C4-2B (cell line): ENCODE measurements around the gene CYP21A2.

Source experiments
- H3K27ac ChIP-seq: fragments of 450-650 bp; 2 replicates; pipeline ENCODE4 v1.5.1; 2017
- ZFX ChIP-seq: fragments of 450-650 bp; IDR thresholded peaks from 2 replicates; pipeline ENCODE4 v1.6.1; 2017
- TF ChIP-seq, protein P1 (sequence below): fragments of 450-650 bp; conservative IDR thresholded peaks from 2 replicates; pipeline ENCODE4 v1.5.1; 2017; ENCODE audit warnings: mild to moderate bottlenecking

The CYP21A2 gene

DNA sequence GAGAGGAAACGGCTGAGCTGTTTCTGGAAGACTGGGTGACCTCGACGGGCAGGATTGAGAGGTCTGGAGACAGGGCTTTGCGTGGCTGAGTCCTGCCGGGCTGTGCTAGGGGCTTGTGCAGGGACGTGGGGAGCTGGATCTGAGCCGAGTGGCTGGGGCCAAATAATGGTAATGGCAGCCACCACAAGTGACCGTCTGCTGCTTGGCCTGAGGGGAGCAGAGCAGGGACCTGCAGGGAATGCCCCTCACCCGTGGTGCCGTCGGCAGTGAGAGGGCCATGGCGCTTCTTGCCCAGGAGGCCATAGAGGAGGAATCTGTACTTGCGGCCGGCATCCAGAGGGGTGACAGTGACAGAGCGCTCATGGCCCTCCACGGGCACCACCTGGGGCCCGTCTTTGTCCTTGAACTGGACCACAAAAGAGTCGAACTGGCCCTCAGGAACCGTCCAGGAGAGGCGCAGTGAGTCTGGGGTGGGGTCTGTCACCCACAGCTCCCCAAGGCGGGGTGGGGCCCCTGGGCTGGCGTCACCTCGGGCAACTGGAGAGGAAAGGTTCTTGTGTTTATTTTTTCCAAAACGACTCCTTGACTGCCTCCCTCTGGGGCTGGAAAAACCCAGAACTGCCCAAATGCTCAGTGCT lies 31.8 kb downstream of the CYP21A2 start:
- TF ChIP-seq, protein P1, sequence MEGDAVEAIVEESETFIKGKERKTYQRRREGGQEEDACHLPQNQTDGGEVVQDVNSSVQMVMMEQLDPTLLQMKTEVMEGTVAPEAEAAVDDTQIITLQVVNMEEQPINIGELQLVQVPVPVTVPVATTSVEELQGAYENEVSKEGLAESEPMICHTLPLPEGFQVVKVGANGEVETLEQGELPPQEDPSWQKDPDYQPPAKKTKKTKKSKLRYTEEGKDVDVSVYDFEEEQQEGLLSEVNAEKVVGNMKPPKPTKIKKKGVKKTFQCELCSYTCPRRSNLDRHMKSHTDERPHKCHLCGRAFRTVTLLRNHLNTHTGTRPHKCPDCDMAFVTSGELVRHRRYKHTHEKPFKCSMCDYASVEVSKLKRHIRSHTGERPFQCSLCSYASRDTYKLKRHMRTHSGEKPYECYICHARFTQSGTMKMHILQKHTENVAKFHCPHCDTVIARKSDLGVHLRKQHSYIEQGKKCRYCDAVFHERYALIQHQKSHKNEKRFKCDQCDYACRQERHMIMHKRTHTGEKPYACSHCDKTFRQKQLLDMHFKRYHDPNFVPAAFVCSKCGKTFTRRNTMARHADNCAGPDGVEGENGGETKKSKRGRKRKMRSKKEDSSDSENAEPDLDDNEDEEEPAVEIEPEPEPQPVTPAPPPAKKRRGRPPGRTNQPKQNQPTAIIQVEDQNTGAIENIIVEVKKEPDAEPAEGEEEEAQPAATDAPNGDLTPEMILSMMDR = no peak
- no peak for TF ChIP-seq ZFX
- no peak overlapping the region for H3K27ac ChIP-seq

DNA sequence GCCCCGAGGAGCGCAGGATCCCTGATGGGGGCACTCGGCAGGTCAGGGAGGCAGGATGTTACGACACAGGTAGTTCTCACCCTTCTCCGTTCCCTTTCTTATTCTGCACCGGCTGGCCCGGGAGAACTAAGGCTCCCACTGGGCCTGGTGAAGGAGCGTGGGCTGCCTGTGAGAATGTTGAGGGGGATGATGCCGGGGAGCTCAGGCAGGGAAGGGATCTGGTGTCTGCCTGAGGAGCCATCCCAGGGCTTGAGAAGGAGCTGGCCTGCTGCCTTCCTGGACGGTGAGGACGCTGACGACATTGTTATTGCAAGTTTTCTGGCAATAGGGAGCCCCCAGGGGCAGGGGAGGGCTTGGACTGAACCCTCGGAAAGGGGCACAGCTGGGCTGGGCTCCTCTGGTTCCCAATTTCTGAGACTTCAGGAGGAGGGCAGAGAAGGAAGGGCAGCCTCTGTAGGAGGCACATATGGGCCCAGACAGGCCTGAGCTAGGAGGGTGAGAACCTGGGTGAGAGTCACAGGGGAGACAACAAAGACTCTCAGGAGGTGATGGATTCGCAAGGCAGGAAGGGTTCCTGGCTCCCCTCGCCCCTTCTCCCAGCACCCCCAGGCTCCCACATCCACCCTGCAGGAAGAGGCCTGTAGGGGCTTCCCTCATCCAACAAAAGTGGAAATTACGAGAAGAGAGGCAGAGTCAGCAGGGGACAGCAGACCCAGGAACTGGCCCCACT lies 32.8 kb downstream of the CYP21A2 start:
- TF ChIP-seq ZFX = no peak
- TF ChIP-seq, protein P1 = no peak
- H3K27ac ChIP-seq = no peak overlapping the region

DNA sequence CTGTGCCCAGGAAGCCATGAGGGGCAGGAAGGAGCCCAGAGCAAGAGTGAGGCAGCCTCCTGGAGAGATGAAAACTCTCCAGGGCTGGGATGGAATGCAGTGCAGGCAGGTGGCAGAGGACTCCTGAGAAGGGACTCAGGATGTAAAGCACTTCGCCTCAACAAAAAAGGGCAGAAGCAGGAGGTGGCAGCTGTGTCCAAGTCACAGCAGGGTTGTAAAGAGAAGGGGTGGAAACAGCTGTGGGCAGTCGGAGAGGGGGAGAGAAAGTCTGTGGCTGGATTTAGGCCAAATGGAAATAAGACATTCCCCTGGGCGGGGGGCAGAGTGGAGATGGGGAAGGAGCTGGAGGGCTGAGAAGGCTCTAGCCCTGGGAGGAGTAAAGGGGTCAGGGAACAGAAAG lies 34.9 kb downstream of the CYP21A2 start:
- TF ChIP-seq, protein P1 = no peak
- no peak for TF ChIP-seq ZFX
- no peak overlapping the region for H3K27ac ChIP-seq

DNA sequence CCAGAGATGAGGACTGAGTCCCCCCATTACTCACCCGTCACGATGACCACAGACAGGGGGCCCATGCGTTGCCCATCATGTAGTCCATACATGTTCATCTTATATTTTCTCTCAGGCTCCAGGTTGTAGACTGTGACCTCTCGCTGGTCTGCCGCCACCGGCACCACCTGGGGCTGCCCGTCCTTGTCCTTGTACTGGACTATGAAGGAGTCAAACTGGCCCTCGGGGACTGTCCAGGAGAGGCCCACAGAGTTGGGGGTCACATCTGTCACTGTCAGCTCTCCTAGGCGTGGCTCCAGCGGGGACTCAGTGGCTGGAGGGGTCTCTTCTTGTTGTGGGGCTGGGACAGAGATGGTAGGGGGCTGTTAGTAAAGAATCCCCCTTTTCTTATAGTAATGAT lies 35.4 kb downstream of the CYP21A2 start:
- TF ChIP-seq, protein P1 = no peak
- no peak for TF ChIP-seq ZFX
- no peak overlapping the region for H3K27ac ChIP-seq

DNA sequence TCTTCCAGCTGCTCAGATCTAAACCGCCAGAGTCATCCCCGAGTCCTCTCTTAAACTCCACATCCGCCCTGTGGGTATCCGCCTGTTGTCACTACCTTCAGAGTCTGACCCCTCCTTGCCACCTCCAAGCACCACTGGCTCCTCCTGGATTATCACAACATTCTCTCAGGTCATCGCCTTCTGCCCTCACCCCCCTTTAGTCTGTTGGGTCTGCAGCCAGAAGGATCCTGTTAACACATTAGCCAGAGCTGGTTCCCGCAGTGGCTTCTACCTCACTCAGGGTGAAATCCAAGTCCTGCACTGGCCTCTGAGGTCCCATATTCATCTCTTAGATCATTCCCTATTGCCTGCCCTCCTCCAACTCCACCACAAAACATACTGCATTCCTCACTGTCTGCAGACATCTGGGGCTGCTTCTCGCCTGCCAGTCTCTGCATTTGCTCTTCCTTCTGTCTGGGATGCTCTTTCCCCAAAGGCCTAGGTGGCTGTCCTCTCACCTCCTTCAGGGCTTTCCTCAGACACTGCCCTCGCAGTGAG lies 36.8 kb downstream of the CYP21A2 start:
- TF ChIP-seq, protein P1 = no peak
- TF ChIP-seq ZFX = no peak
- H3K27ac ChIP-seq = no peak overlapping the region

DNA sequence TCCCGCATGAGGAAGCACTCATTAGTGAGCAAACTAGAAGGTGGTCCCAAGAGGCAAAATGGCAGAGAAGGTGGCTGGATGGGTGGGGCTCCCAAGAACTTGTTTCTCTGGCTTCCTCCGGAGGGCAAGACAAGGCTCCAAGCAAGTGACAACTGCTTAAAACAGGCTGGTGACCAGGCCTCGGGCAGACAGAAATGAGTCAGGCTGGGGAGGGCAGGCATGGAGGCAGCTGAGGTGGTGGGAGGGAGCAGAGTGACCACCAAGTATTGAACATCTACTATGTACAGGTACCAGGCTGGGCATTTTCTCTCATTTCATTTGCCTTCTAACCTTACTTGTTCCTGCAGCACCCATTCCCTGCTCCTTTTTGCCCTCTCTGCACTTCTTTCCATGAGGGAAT lies 37.6 kb downstream of the CYP21A2 start:
- TF ChIP-seq, protein P1 = no peak
- no peak for TF ChIP-seq ZFX
- no peak overlapping the region for H3K27ac ChIP-seq

DNA sequence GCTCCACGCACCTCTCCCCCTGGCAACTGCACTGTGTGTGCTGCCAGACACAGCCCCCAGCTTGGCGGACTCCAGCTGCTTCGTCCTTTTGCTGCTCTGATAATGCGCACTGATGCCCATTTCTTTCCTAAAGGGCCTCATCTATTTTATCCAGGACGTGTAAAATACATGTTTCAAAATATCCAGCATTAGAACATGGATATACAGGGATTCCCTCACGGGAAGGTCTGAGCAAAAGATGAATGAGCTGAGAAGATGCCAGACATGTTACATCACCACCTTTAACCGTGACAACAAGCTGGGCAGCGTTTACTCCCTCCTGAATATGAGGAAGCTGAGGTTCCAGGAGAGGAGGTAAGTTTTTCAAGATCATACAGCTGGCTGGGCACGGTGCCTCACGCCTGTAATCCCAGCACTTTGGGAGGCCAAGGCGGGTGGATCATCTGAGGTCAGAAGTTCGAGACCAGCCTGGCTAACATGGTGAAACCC lies 38.1 kb downstream of the CYP21A2 start:
- H3K27ac ChIP-seq = no peak overlapping the region
- TF ChIP-seq ZFX = no peak
- TF ChIP-seq, protein P1 = no peak
